Heart right ventricle (tissue), 16 donors: ENCODE measurements around the gene NEIL3. TPM values are rescaled to one million over a fixed set of nuclear protein-coding genes. Genes with fewer than 3 reads are reported as not detected.

Experiments
- ATAC-seq, 8 donors: fragments of 200-7000 bp; cut with Tn5 transposase; one replicate each; pipeline ENCODE4 v1.9.1; 2020; ENCODE audit warnings: mild to moderate bottlenecking in 8 of 8, moderate library complexity in 8 of 8, moderate number of reproducible peaks in 1 of 8
- DNase-seq, 2 donors: peaks; one replicate each; pipeline ENCODE4 v3.0.0-alpha.2; 2020
- H3K27ac ChIP-seq, 10 donors: fragments of 200-600 bp; sonication (generic) in 2 of 10; one replicate each; pipeline versions ENCODE4 v1.5.0 to v1.8.0; 2020 to 2022; ENCODE audit warnings: mild to moderate bottlenecking in 3 of 10
- H3K27me3 ChIP-seq, 7 donors: fragments of 200-600 bp; one replicate each; pipeline ENCODE4 v1.8.0; 2021 to 2022; ENCODE audit warnings: mild to moderate bottlenecking in 2 of 7
- H3K36me3 ChIP-seq, 9 donors: fragments of 200-600 bp; sonication (generic) in 1 of 9; one replicate each; pipeline versions ENCODE4 v1.5.0 to v1.8.0; 2020 to 2022; ENCODE audit warnings: mild to moderate bottlenecking in 2 of 9
- H3K4me1 ChIP-seq, 9 donors: fragments of 200-600 bp; sonication (generic) in 1 of 9; one replicate each; pipeline versions ENCODE4 v1.5.0 to v1.8.0; 2020 to 2022; ENCODE audit warnings: mild to moderate bottlenecking in 4 of 9
- H3K4me3 ChIP-seq, 10 donors: fragments of 200-600 bp; sonication (generic) in 2 of 10; one replicate each; pipeline versions ENCODE4 v1.5.0 to v1.8.0; 2020 to 2022; ENCODE audit warnings: mild to moderate bottlenecking in 7 of 10, moderate library complexity in 2 of 10
- H3K9me3 ChIP-seq, 11 donors: fragments of 200-600 bp in 10 of 11; sonication (generic) in 2 of 11; one replicate each; pipeline versions ENCODE4 v1.5.0 to v1.8.0; 2013 to 2022; ENCODE audit warnings: mild to moderate bottlenecking in 2 of 11, control low read depth in 1 of 11, moderate library complexity in 1 of 11
- WGBS, 2 donors: extraction: QIAGEN DNeasy Blood & Tissue Kit; methylation state at CpG; one replicate each; pipeline ENCODE4 v1.1.7; 2013; ENCODE audit warnings: inconsistent platforms in 1 of 2; 5-methylcytosine and 5-hydroxymethylcytosine counted together
- intact Hi-C, 10 donors: fragments of 100-400 bp; cut with DNase I; formaldehyde crosslinking; loops; one replicate each; pipeline versions ENCODE4 v1.11.1 to v1.14.2; 2022
- polyA plus RNA-seq, 2 donors: library from polyadenylated mRNA; stranded (reverse); fragments of 200-250 nt; gene quantifications; one replicate each; pipeline ENCODE4 v1.2.3, GENCODE V29; 2013
- total RNA-seq, 10 donors: library from RNA; stranded (reverse); fragmentation: NEBNext Ultra II Directional in 3 of 10; extraction: Animal tissue kit (Norgen Biotek cat#: 25700) in 3 of 10; gene quantifications; one replicate each; pipeline versions ENCODE4 v1.2.1 to v1.2.4, GENCODE V29; 2021 to 2023
- TF ChIP-seq, protein P1 (sequence below), 9 donors: fragments of 200-600 bp; sonication (generic) in 2 of 9; IDR thresholded peaks; one replicate each; pipeline versions ENCODE4 v1.5.0 to v1.8.0; 2021 to 2022; ENCODE audit warnings: antibody characterized with exemption in 9 of 9, mild to moderate bottlenecking in 5 of 9, moderate library complexity in 1 of 9
- donor health status: Arrhythmogenic right ventricular cardiomyopathy.
- donor health status: ischemic (EF 13 %, LVEDD 7.1; RV severe dilation, severe dysfunction).
- donor health status: healthy with polysubstance abuse.
- donor health status: DM: no; HTN: yes; CAD: no.
- donor health status: DM: no; HTN: no; CAD: no.
- donor health status: ischemic (EF 25% LVEDD 6.9; RV normal size, moderate dysfunction).
- donor health status: ischemic (EF 25% LVEDD 5.7; RV mildly dilated, moderate dysfunction).
- donor health status: healthy.
- donor health status: DM: yes; HTN: yes; CAD: no.
- donor health status: Ischemic cardiomyopathy.
- donor health status: ischemic (EF 35%, LVEDD 5.7; RV mildly dilated, moderate dysfunction).
- donor health status: nonischemic (EF 11% LVEDD 7.7; RV severe dilation, severe dysfunction).
- donor health status: DM: yes; HTN: yes; CAD: no.
- donor health status: PGD.
- donor health status: ischemic (EF 29% LVEDD 5.4; RV normal size, mild dysfunction).
- donor health status: nonischemic (EF 23%, LVEDD 6.1; RV moderate dilation, normal function).

NEIL3 gene
- total and polyA plus RNA-seq, 12 donors, result 0.03 to 0.88 (median 0.36) TPM; not detected in 5

DNA sequence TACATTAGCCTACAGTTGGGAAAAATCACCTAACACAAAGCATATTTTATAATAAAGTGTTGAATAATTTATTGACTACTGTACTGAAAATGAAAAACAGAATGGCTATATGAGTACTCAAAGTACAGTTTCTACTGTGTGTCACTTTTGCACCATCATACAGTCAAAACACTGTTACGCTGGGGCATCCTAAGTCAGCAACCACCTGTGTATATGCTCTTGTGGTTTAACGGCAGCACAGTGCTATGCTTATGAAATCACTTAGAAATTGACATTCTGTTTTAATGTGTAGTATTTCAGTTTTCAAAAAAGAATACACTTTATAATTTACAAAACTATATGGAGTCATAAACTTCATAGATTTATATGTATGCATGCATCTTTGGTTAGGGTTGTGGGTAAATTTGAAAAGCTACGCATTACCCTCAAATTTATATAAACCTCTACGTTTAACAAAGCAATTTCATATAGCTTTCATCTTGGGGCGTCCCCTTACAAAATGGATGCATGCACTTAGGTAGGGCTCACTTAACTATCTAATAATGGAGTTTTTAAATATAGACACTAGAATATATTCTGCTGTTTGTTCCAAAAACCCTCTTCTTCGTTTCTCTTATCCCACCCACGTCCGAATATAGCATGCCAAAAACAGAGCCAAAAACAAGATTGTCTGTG is 690 bp upstream of the NEIL3 start:
- Histone ChIP-seq H3K4me1 (peaks cover 0 to 33% (median 9%) of the 10 kb centered on the region in 9 donors), H3K27ac (peak overlapping the region in 1 of 10 donors; percentile 64), H3K27me3 (no peaks in the 10 kb centered on the region), H3K36me3 (no peaks in the 10 kb centered on the region), H3K4me3 (peak overlapping the region in 9 of 10 donors; percentile 45 to 79 (median 63)), H3K9me3 (no peaks in the 10 kb centered on the region)
- 47 to 53% methylated on average over 8 of the region's 8 CpGs for WGBS, 2 donors
- no peak for DNase-seq
- ATAC-seq, result peak in 3 of 8 donors; percentile 7 to 32 (median 9)
- TF ChIP-seq, protein P1, sequence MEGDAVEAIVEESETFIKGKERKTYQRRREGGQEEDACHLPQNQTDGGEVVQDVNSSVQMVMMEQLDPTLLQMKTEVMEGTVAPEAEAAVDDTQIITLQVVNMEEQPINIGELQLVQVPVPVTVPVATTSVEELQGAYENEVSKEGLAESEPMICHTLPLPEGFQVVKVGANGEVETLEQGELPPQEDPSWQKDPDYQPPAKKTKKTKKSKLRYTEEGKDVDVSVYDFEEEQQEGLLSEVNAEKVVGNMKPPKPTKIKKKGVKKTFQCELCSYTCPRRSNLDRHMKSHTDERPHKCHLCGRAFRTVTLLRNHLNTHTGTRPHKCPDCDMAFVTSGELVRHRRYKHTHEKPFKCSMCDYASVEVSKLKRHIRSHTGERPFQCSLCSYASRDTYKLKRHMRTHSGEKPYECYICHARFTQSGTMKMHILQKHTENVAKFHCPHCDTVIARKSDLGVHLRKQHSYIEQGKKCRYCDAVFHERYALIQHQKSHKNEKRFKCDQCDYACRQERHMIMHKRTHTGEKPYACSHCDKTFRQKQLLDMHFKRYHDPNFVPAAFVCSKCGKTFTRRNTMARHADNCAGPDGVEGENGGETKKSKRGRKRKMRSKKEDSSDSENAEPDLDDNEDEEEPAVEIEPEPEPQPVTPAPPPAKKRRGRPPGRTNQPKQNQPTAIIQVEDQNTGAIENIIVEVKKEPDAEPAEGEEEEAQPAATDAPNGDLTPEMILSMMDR (IDR thresholded peaks at IDR 0.05), result no peak
- intact Hi-C loops, result no loop called here

DNA sequence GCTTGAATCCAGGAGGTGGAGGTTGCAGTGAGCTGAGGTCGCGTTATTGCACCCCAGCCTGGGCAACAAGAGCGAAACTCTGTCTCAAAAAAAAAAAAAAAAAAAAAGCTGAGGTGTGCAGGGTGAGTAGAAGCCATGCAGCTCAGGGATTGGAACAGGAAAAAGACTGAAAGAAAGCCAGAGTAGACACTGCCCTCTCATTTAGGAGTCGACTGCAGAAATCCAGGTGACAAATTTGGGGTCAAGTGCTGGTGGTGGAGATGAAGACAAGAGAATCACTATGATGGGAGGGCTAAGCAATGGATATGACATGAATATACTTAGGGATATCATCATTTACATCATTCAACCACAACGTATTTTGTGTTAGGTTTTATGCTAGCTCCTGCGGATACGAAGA is 1.9 kb downstream of the NEIL3 start:
- Histone ChIP-seq H3K36me3 (no peaks in the 10 kb centered on the region), H3K4me3 (no peak overlapping the region), H3K27ac (no peak overlapping the region), H3K4me1 (peaks cover 0 to 38% (median 9%) of the 10 kb centered on the region in 9 donors), H3K27me3 (no peaks in the 10 kb centered on the region), H3K9me3 (no peaks in the 10 kb centered on the region)
- DNase-seq (no peak), ATAC-seq (no peak)
- TF ChIP-seq, protein P1 (IDR thresholded peaks at IDR 0.05), result no peak
- intact Hi-C loops, result loop anchor here in 1 of 10 donors (5.0 to 10.0 kb wide), 2 partner anchors 131 to 1117 kb away; partner anchors contain the start of genes AGA and SPATA4
- WGBS, 2 donors, result 92 to 93% methylated on average over 7 of the region's 7 CpGs

DNA sequence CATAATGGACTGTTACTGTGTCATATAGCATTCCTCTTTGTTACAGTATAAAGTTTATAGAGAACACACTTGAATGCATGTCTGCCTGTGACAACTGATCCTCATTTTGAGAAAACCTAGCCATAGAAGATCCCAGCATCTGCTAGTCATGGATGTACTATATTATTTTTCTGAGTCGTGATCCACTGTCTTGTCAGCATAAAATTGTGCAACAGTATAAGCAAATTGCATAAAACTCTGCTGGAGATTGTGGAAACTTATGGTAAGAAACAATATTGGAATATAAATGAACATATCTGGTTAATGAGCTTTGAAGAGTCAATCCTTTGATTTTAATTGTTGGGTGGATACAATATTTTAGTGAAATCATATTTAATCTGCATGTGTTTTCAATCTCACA is 3.6 kb downstream of the NEIL3 start:
- DNase-seq, result no peak
- Histone ChIP-seq H3K9me3 (no peaks in the 10 kb centered on the region), H3K27me3 (no peaks in the 10 kb centered on the region), H3K36me3 (no peaks in the 10 kb centered on the region), H3K4me1 (peaks cover 0 to 33% (median 9%) of the 10 kb centered on the region in 9 donors), H3K27ac (no peak overlapping the region), H3K4me3 (no peak overlapping the region)
- 80 to 88% methylated on average over 1 of the region's 1 CpG for WGBS, 2 donors
- no peak for ATAC-seq
- TF ChIP-seq, protein P1 (IDR thresholded peaks at IDR 0.05), result no peak
- intact Hi-C loops, result loop anchor here in 1 of 10 donors (5.0 to 10.0 kb wide), 2 partner anchors 129 to 1118 kb away; partner anchors contain the start of genes AGA and SPATA4

DNA sequence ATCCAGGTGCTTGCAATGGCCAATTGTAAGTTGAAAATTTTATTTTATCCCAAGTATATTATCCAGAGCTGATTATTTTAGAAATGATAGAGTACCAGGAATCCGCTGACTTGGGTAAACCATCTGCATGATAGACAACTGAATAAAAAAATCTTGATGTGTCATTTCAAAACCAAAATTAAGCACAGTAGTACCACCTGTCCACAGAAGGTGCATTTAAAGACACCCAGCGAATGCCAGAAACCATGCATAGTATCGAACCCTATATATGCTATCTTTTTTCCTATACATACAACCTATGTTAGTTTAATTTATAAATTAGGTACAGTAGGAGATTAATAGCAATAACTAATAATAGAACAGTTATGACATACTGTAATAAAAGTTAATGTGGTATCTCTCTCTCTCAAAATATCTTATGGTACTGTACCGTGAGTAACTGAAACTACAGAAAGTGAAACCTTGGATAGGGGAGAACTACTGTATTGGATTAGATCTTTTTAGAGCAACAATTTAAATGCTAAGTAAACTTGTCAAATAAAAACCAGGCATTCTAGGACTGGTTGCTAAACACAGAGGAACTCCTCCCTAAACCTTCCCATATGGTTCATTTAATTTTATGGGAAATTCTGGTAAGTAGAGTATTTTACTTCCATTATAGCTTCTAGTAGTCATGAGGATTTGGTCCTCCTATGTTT is 6.2 kb downstream of the NEIL3 start:
- TF ChIP-seq, protein P1 (IDR thresholded peaks at IDR 0.05), result no peak
- Histone ChIP-seq H3K36me3 (no peaks in the 10 kb centered on the region), H3K4me1 (peaks cover 0 to 13% (median 0%) of the 10 kb centered on the region in 9 donors), H3K4me3 (peak overlapping the region in 1 of 10 donors; percentile 19), H3K9me3 (no peaks in the 10 kb centered on the region), H3K27ac (peak overlapping the region in 1 of 10 donors; percentile 4), H3K27me3 (no peaks in the 10 kb centered on the region)
- intact Hi-C loops, result loop anchor here in 1 of 10 donors (10.0 kb wide), 1 partner anchor 1121 kb away; the partner anchor contains the start of gene SPATA4
- no peak for ATAC-seq
- no peak for DNase-seq
- 78 to 81% methylated on average over 4 of the region's 4 CpGs for WGBS, 2 donors
